ENCODE data around the gene ABCA7.
A peak's percentile ranks its signal among the peaks of the same experiment; 100 is the strongest.
"Not testable (repeated sequence)": the region's sequence is repeated elsewhere in the genome, so short reads cannot be mapped to it uniquely, and the experiment has no call there.

The ABCA7 gene

GRCh38 chr19:1104311-1105007 is 64.6 kb downstream of the ABCA7 start:
- no peak for DNase-seq (ENCODE audit: low read depth, low spot score)

- no peak for DNase-seq (ENCODE audit: low read depth, low spot score)
Observed at GRCh38 chr19:1105008-1105872, 65.3 kb downstream of the ABCA7 start.

GRCh38 chr19:1105873-1106840 is 66.2 kb downstream of the ABCA7 start:
- DNase-seq (ENCODE audit: low read depth, low spot score), result no peak

- DNase-seq (ENCODE audit: low read depth, low spot score), result no peak
Observed at GRCh38 chr19:1106841-1107660, 67.1 kb downstream of the ABCA7 start.

- DNase-seq (ENCODE audit: low read depth, low spot score), result no peak
Observed at GRCh38 chr19:1107661-1108261, 67.9 kb downstream of the ABCA7 start.

GRCh38 chr19:1108291-1109031 is 68.6 kb downstream of the ABCA7 start:
- DNase-seq (ENCODE audit: low read depth, low spot score), result no peak

- DNase-seq (ENCODE audit: low read depth, low spot score), result no peak
Observed at GRCh38 chr19:1109032-1109551, 69.2 kb downstream of the ABCA7 start.

- no peak for DNase-seq (ENCODE audit: low read depth, low spot score)
Observed at GRCh38 chr19:1109697-1110671, 70.1 kb downstream of the ABCA7 start.

GRCh38 chr19:1110809-1111640 is 71.1 kb downstream of the ABCA7 start:
- no peak for DNase-seq (ENCODE audit: low read depth, low spot score)

GRCh38 chr19:1111641-1112267 is 71.8 kb downstream of the ABCA7 start:
- DNase-seq (ENCODE audit: low read depth, low spot score), result no peak

- DNase-seq (ENCODE audit: low read depth, low spot score), result no peak
Observed at GRCh38 chr19:1112268-1113029, 72.5 kb downstream of the ABCA7 start.

GRCh38 chr19:1113030-1113985 is 73.4 kb downstream of the ABCA7 start:
- DNase-seq (ENCODE audit: low read depth, low spot score), result peak; percentile 87

- DNase-seq (ENCODE audit: low read depth, low spot score), result no peak
Observed at GRCh38 chr19:1113986-1114483, 74.1 kb downstream of the ABCA7 start.

GRCh38 chr19:1114728-1115127 is 74.8 kb downstream of the ABCA7 start:
- DNase-seq (ENCODE audit: low read depth, low spot score), result not testable (repeated sequence)

Data from brain pericyte (primary cell).